ENCODE results near the gene RYR2.

Gene RYR2

GRCh38 chr1:237732657-237733056 is 690.7 kb downstream of the RYR2 start:
- ChIA-PET CTCF (no interaction called here), POLR2A (no interaction called here)
- no peak for DNase-seq (ENCODE audit: extremely low spot score)
- TF ChIP-seq ELF4 (IDR thresholded peaks at IDR 0.05) = no peak
- no peak for TF ChIP-seq FOXK2 (IDR thresholded peaks at IDR 0.05)
- TF ChIP-seq NFRKB (IDR thresholded peaks at IDR 0.05) = no peak
- TF ChIP-seq ZNF384 (IDR thresholded peaks at IDR 0.05) = no peak
- TF ChIP-seq FOXM1 (IDR thresholded peaks at IDR 0.05; ENCODE audit: borderline replicate concordance) = no peak
- TF ChIP-seq SP1 (IDR thresholded peaks at IDR 0.05) = no peak
- no peak for TF ChIP-seq FOXA1 (IDR thresholded peaks at IDR 0.05)
- no peak for TF ChIP-seq L3MBTL2 (conservative IDR thresholded peaks at IDR 0.05)
- TF ChIP-seq HDGF (IDR thresholded peaks at IDR 0.05; ENCODE audit: borderline replicate concordance) = no peak
- TF ChIP-seq TARDBP (IDR thresholded peaks at IDR 0.05) = no peak
- TF ChIP-seq CTBP1 (IDR thresholded peaks at IDR 0.05; ENCODE audit: borderline replicate concordance) = no peak
- no peak for TF ChIP-seq PKNOX1 (IDR thresholded peaks at IDR 0.05)
- no peak for TF ChIP-seq SUZ12 (IDR thresholded peaks at IDR 0.05)
- no peak for TF ChIP-seq LEF1 (IDR thresholded peaks at IDR 0.05; ENCODE audit: borderline replicate concordance)
- no peak for TF ChIP-seq BHLHE40 (IDR thresholded peaks at IDR 0.05; ENCODE audit: borderline replicate concordance)
- no peak for TF ChIP-seq ARNT (IDR thresholded peaks at IDR 0.05)

GRCh38 chr1:237736372-237737029 is 694.5 kb downstream of the RYR2 start:
- TF ChIP-seq FOXM1 (IDR thresholded peaks at IDR 0.05; ENCODE audit: borderline replicate concordance) = no peak
- no peak for TF ChIP-seq ARNT (IDR thresholded peaks at IDR 0.05)
- TF ChIP-seq SP1 (IDR thresholded peaks at IDR 0.05) = no peak
- TF ChIP-seq FOXA1 (IDR thresholded peaks at IDR 0.05) = no peak
- no peak for TF ChIP-seq LEF1 (IDR thresholded peaks at IDR 0.05; ENCODE audit: borderline replicate concordance)
- TF ChIP-seq L3MBTL2 (conservative IDR thresholded peaks at IDR 0.05) = no peak
- no peak for TF ChIP-seq ELF4 (IDR thresholded peaks at IDR 0.05)
- TF ChIP-seq SUZ12 (IDR thresholded peaks at IDR 0.05) = no peak
- no peak for TF ChIP-seq NFRKB (IDR thresholded peaks at IDR 0.05)
- no peak for TF ChIP-seq HDGF (IDR thresholded peaks at IDR 0.05; ENCODE audit: borderline replicate concordance)
- no peak for TF ChIP-seq TARDBP (IDR thresholded peaks at IDR 0.05)
- TF ChIP-seq ZNF384 (IDR thresholded peaks at IDR 0.05) = no peak
- no peak for TF ChIP-seq BHLHE40 (IDR thresholded peaks at IDR 0.05; ENCODE audit: borderline replicate concordance)
- TF ChIP-seq CTBP1 (IDR thresholded peaks at IDR 0.05; ENCODE audit: borderline replicate concordance) = no peak
- no peak for TF ChIP-seq PKNOX1 (IDR thresholded peaks at IDR 0.05)
- peak; percentile 58 for DNase-seq (ENCODE audit: extremely low spot score)
- ChIA-PET POLR2A (no interaction called here), CTCF (interaction anchor here (0.7 to 1.0 kb wide), 3 partner anchors 49 to 63 kb away, joined by 3 to 5 read pairs (median 3); no protein-coding TSS in a partner anchor)

- DNase-seq (ENCODE audit: extremely low spot score) = no peak
- POLR2A ChIA-PET = no interaction called here
- CTCF ChIA-PET = interaction anchor here (0.7 to 1.0 kb wide), 3 partner anchors 50 to 62 kb away, joined by 3 to 5 read pairs (median 3); no protein-coding TSS in a partner anchor
- TF ChIP-seq FOXK2 (IDR thresholded peaks at IDR 0.05) (no peak), LEF1 (IDR thresholded peaks at IDR 0.05; ENCODE audit: borderline replicate concordance) (no peak), SP1 (IDR thresholded peaks at IDR 0.05) (no peak), FOXM1 (IDR thresholded peaks at IDR 0.05; ENCODE audit: borderline replicate concordance) (no peak), ELF4 (IDR thresholded peaks at IDR 0.05) (no peak), L3MBTL2 (conservative IDR thresholded peaks at IDR 0.05) (no peak), CTBP1 (IDR thresholded peaks at IDR 0.05; ENCODE audit: borderline replicate concordance) (no peak), PKNOX1 (IDR thresholded peaks at IDR 0.05) (no peak), ARNT (IDR thresholded peaks at IDR 0.05) (no peak), ZNF384 (IDR thresholded peaks at IDR 0.05) (no peak), SUZ12 (IDR thresholded peaks at IDR 0.05) (no peak), HDGF (IDR thresholded peaks at IDR 0.05; ENCODE audit: borderline replicate concordance) (no peak), TARDBP (IDR thresholded peaks at IDR 0.05) (no peak), NFRKB (IDR thresholded peaks at IDR 0.05) (no peak), BHLHE40 (IDR thresholded peaks at IDR 0.05; ENCODE audit: borderline replicate concordance) (no peak), FOXA1 (IDR thresholded peaks at IDR 0.05) (no peak)
These were observed 695.5 kb downstream of the RYR2 start for GRCh38 chr1:237737448-237737847.

- DNase-seq (ENCODE audit: extremely low spot score) = no peak
- TF ChIP-seq FOXK2 (IDR thresholded peaks at IDR 0.05) (no peak), FOXA1 (IDR thresholded peaks at IDR 0.05) (no peak), SP1 (IDR thresholded peaks at IDR 0.05) (no peak), PKNOX1 (IDR thresholded peaks at IDR 0.05) (no peak), SUZ12 (IDR thresholded peaks at IDR 0.05) (no peak), ARNT (IDR thresholded peaks at IDR 0.05) (no peak), ZNF384 (IDR thresholded peaks at IDR 0.05) (no peak), ELF4 (IDR thresholded peaks at IDR 0.05) (no peak), NFRKB (IDR thresholded peaks at IDR 0.05) (no peak), TARDBP (IDR thresholded peaks at IDR 0.05) (no peak), CTBP1 (IDR thresholded peaks at IDR 0.05; ENCODE audit: borderline replicate concordance) (no peak), LEF1 (IDR thresholded peaks at IDR 0.05; ENCODE audit: borderline replicate concordance) (no peak), BHLHE40 (IDR thresholded peaks at IDR 0.05; ENCODE audit: borderline replicate concordance) (no peak), FOXM1 (IDR thresholded peaks at IDR 0.05; ENCODE audit: borderline replicate concordance) (no peak)
- ChIA-PET CTCF (no interaction called here), POLR2A (no interaction called here)
These were observed 696.1 kb downstream of the RYR2 start for GRCh38 chr1:237737938-237738610.

All from HEK293T (cell line).